Inflammatory macrophage treated with lipopolysaccharide for 1 hour (primary cell): Measurements from ENCODE around the gene MARCHF5.
A peak's percentile ranks its signal among the peaks of the same experiment; 100 is the strongest.

Source experiments
- DNase-seq, 2 donors: peaks; one replicate each; pipeline ENCODE4 v3.0.0-alpha.2; 2020 to 2022

The MARCHF5 gene

DNA sequence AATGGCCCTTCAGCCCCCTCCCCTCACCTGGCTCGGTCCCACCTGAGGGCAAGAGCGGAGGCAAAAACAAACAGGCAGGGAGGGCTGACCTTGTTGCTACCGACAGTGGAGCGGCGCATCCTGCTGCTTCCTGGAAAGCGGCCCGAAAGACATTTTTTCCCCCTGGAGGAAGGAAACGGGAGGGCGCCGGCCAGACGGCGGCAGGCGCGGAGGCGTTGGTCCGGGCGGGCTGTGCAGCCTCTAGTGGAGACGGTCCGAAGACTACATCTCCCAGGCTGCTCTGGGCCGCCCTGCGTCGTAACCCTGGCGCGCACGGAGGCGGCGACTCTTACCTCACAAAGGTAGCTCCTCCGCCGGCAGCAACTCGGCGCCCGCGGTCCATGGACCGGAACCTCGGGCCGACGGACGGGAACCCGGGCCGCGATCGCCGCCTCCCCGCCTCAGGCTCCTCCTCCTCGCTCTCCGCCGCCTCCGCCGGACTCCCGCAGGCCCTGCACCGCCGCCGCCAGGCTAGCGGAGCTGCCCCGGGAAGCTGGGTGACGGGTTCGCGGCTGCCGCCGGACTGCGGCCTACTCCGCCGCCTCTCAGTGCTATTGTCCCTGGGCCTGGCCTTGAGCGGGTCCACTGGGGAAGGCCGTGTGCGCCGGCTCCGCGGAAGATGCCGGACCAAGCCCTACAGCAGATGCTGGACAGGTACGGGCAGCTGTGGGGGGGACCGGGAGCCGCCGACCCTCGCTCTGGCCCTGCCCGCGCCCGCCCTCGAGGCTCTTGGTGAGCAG, at the start of gene MARCHF5, which contains the start of gene CPEB3:
Gene MARCHF5 (plus strand): TSS at position 331 of the 779 bp plus-strand sequence. CDS start 328 bp downstream, at position 659.
Gene CPEB3 (minus strand): TSS at position 242 of the 779 bp plus-strand sequence. CDS start 50,728 bp downstream, outside the sequence.
- DNase-seq: peak; percentile 95 to 96

DNA sequence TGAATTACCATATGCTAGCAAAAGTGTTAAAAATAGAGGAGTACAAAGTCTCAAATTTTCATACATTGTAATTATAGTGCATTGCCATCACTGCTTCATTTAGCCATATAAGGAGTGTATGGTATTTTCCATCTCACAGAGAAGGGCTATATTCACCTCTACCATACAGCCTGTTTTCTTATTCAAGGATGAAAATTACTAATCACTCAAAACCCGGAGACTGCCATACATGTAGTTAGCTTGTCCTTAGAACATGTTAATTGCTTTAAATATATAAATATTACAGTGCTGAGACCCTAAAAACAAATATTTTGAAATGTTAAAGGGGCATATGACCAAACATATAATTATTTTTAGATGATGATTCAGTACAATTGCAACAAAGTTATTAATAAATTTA, 49.5 kb upstream of the MARCHF5 start:
- no peak for DNase-seq

DNA sequence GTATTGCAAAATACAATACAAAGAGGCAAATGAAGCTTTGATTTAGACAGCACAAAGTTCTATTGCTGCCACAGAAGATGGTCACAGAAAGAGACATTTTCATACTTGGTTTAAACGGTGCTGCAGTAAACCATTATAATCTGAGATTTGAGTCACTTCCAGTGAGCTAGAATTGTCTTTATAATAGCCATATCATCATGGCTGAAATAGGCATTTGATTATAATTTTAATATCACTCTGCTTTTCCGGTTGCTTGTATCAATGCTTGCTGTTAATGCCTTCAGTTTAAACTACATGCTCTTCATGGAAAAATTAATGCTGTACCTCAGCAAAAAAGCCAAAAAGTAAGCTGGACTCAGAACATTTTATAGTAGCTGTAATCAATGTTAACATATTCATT, 48.6 kb upstream of the MARCHF5 start:
- DNase-seq: no peak

DNA sequence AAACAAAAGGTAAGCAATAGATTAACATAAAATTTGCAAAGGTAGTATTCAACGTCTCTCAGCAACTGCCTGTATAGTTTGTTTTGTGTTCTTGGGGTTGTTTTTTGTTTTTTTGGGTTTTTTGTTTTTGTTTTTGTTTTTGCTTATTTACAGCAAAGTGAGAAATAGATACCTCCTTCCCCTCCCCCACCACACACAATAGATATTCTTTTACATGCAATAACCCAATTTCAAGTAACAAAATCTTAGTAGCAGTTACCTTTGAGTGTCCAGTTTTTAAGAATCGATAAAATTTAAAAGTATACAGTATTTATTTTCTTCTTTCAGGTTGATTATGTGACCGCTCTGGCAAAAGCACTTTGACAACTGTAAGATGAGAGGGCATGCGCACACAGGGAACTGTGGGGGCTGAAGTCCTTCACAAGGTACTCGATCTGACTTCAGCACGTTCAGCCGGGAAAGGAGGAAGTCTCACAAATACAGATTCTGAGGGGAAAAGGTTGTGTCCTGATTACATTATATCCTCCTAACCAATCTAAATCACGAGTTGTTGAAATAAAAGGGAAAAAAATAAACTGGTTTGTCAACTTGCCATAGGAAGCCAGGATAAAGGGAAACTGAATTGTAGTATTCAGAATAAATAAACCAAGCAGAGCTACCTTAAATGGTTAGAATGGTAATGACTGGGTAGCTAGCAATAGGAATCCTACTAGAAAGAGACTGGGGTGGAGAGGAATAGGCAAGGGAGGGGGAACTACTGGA, 47.9 kb upstream of the MARCHF5 start:
- DNase-seq: peak; percentile 53 to 65

- DNase-seq: no peak
These were observed 46.2 kb upstream of the MARCHF5 start for GRCh38 chr10:92244796-92245195.

DNA sequence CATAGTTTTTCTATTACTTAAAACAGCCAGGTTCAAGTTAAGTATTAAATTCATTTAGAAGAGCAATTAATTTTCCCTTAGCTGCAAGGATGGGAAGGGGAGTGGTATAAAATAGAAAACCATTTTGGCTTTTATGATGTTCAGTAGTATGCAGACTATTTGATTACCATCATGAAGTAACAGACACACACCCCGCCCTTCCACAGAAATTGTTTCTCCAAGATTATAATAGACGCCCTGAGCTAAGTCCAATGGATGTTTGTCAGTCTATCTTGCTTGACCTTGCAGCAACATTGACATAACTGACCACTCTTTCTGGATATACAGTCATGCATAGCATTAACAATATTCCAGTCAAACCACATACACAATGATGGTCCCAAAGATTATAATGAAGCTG, 42.4 kb upstream of the MARCHF5 start:
- DNase-seq: no peak

GRCh38 chr10:92263396-92263795, 27.6 kb upstream of the MARCHF5 start:
- no peak for DNase-seq

- no peak for DNase-seq
These were observed 26.7 kb upstream of the MARCHF5 start for GRCh38 chr10:92264249-92264648.

- DNase-seq: no peak
These were observed 25.2 kb upstream of the MARCHF5 start for GRCh38 chr10:92265687-92266258.

DNA sequence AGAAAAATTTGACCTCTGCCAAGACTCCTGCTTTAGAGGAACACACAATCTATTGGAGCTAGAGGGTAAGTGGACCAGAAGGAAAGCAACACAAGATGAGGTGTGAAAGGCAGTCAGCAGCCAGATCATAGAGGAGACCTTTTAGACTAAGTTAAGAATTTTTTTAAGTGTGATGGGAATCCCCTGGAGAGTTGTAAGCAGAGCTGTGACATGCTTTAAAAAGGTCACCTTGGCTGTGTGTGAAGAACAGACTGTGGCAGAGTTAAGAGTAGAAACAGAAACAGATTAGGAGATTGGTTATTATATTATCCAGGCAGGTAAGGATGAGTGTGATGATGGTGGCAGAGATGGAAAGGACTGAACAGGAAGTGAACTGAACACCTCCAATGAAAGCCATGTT, 23.6 kb upstream of the MARCHF5 start:
- DNase-seq: no peak

- DNase-seq: peak; percentile 87 to 91
These were observed 22.2 kb upstream of the MARCHF5 start for GRCh38 chr10:92268748-92269147.

- no peak for DNase-seq
These were observed 16.9 kb upstream of the MARCHF5 start for GRCh38 chr10:92274071-92274470.

- DNase-seq: peak; percentile 7 to 13
These were observed 11.8 kb upstream of the MARCHF5 start for GRCh38 chr10:92278996-92279696.

DNA sequence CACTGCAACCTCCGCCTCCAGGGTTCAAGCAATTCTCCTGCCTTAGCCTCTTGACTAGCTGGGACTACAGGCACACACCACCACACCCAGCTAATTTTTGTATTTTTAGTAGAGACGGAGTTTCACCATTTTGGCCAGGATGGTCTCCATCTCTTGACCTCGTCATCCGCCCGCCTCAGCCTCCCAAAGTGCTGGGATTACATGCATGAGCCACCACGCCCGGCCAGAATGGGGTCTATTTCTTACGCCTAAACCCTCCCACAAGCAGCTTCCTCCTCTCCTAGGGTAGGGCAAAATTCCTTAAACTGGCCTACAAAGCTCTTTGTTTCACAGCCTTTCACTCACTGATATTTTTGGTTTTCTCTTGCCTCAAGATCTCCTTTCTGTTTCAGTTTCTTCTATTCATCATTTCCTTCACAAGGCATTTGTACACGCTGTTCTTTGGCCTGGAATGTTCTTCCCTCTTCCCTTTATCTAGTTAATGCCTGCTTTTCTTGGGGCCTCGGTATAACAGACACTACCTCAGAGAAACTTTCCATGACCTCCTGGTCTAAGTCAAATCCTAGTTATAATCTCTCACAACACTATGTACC, 6.8 kb upstream of the MARCHF5 start:
- peak; percentile 33 to 35 for DNase-seq

DNA sequence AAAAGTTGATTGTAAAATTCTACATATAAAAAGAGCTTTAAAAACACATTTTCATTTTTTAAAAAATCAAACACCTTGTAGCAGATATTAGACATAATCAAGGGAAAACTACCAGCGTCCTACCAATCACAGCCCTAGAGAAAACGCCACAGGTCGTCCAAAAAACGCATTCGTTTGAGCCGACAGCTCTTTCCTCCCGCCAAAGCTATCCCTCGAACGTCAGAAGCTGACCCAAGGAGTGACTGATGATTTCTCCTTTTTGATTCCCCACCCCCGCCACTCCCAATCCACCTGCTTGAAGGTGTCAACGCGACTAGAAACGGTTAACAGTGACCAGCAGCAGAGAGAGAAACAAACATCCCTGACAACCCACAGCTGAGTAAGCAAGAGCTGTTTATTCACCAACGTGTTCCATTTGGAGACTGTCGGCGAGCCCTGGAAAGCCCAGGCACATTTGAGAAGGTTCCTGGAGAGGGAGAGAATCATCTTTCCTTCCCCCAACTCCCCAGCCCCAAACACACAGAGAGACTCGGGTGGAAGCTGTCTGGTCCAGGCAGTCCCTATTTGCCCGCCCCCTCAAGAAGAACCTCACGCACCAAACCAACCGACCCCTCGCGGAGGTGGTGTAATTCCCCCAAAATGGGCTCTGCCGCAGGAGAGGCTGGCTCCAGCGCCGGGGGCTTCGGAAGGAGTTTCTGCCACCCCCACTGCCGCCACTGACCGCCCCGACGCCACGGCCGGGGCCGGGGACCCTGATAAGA, 711 bp upstream of the MARCHF5 start:
- peak in 1 of 2 donors; percentile 36 for DNase-seq

DNA sequence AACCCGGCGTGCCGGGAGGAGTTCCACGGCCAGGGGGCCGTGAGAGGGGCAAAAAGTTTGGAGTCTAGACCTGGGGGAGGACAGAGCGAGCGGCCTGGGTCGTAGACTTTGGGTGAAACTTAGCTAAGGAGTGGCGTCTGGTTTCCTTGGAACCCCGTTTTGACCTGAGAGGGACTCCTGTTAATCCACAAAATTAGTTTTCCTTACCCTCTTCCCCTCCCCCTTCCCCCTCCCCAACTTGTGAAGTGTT, 574 bp downstream of the MARCHF5 start:
- DNase-seq: peak in 1 of 2 donors; percentile 21

GRCh38 chr10:92291921-92292845, 1.2 kb downstream of the MARCHF5 start:
- peak; percentile 39 to 69 for DNase-seq

DNA sequence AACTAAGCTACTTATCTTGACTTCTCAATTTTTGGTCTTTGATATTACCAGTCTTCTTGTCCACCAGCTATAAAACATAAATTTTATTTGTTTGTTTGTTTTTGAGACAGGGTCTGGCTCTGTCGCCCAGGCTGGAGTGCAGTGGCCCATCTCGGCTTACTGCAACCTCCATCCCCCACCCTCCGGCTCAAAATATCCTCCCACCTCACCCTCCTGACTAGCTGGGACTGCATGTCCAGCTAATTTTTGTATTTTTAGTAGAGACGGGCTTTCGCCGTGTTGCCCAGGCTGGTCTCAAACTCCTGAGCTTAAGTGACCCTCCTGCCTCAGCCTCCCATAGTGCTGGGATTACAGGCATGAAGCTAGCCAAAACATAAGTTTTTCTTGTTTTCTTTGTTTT, 7.5 kb downstream of the MARCHF5 start:
- no peak for DNase-seq

DNA sequence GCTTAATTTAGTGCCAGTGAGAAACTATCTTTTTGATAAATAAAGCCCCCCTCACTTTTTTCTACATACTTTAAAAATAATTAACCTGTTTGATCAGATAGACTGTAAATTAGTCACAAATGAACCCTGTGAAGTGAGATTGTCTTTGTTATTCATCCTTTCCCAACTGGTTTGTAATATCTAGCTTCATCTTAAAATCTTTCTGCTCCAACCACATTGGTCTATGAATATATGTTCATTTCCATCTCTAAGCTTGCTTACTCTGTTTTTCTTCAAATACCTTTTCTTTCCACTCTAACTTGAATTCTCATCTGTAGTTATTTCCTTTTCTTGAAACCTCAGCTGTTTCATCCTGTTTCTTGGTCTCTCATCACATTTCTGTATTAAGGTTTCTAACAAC, 12.1 kb downstream of the MARCHF5 start:
- no peak for DNase-seq

DNA sequence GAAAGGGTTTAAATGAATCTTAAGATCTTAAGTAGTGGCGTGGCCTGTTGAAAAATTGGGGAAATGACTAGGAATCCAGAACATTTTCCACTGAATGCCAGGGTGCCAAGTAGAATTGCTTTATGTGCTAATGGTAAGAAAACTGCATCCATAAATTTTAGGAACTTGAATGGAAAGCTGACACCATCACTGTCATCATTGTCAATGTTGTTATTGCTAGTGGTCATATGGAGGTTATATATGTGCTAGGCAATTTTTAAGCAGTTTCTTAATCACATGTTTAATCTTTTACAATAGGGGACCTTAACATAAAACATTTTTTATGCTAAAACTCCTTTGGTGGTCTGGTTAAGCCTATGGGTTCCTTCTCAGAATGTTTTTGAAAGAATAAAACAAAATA, 13.1 kb downstream of the MARCHF5 start:
- no peak for DNase-seq
